ENCODE measurements around the gene ATF1. TPM values are rescaled to one million over a fixed set of nuclear protein-coding genes. Genes with fewer than 3 reads are reported as not detected.

The ATF1 gene
- total and polyA plus RNA-seq, 10 of the 15 experiments (the other 5 are each of a cell fraction or from before 2014, with no cell fraction given) = 15.4 to 92.0 (median 33.6) TPM

DNA sequence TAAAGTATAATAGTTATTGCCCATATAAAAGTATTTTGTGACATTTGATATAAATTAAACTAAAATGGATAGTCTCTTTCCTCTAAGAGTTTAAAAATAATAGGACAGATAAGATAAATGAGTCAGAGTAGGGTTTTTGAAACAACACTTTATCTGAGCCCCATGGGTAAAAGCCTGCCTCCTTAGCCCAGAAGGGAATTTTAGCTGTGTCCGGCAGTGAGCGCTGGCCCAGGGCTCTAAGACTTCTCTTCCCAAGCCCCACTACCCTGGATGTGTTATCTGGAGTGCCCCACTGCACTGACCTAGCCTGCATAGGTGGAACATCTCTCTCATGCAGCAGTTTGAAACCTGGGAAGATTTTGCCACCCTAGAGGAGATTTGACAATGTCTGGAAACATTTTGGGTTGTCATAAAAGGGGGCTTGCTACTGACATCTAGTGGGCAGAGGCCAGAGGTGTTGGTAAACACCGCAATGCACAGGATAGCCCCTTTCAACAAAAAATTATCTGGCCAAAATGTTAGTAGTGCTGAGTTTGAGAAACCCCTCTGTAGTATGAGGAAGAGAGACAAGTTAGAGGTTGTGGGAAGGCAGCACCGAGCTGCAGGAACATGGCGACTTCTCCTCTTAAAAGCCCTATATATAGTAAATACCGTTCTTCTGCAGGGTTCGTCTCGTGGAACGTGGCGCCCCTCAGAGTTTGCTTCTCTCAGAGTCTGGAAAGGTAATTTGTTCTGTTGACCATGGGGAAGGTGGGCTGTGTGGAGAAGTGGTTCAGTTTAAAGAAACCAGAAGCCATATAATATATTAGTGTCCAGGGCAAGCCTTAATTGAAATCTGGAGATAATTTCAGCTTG, 29.3 kb upstream of the ATF1 start:
- H3K4me1 ChIP-seq (ENCODE audit: control insufficient read depth, insufficient read depth, low read length) = no peaks in the 10 kb centered on the region
- no peak for DNase-seq (ENCODE audit: low read depth, low spot score)
- H3K9ac ChIP-seq (ENCODE audit: control insufficient read depth, insufficient read depth, low read length) = no peak overlapping the region
- H3K36me3 ChIP-seq (ENCODE audit: control insufficient read depth in 2 of 2, insufficient read depth in 2 of 2, low read length in 1 of 2) = peaks cover 3 to 38% of the 10 kb centered on the region in 2 experiments
- POLR2A ChIA-PET = no interaction called here
- SMC1A ChIA-PET (ENCODE audit: uncharacterized antibody, unreplicated experiment) = interaction anchor here (1.0 to 1.4 kb wide), 4 partner anchors 11 to 664 kb away, joined by 3 to 4 read pairs (median 3); no protein-coding TSS in a partner anchor
- BruUV-seq (replicated peaks) = no TSS peak
- no peak for TF ChIP-seq IKZF2 (IDR thresholded peaks at IDR 0.05)
- peak; percentile 43; the same call in 1 of the 2 replicates for TF ChIP-seq SMC3 (IDR thresholded peaks at IDR 0.05; ENCODE audit: borderline replicate concordance, low read length)
- 0 out of 2 replicates have a peak, but pooled peaks have one; percentile 38 for TF ChIP-seq YY1 (IDR thresholded peaks at IDR 0.05; ENCODE audit: low read depth, low read length)
- no peak for TF ChIP-seq PML (IDR thresholded peaks at IDR 0.05; ENCODE audit: low read length)
- no peak for TF ChIP-seq BCL11A (IDR thresholded peaks at IDR 0.05; ENCODE audit: low read depth, low read length)
- no peak for TF ChIP-seq TCF12 (IDR thresholded peaks at IDR 0.05; ENCODE audit: low read depth, low read length)
- peak; percentile 65 for TF ChIP-seq RAD21 (IDR thresholded peaks at IDR 0.05; ENCODE audit: insufficient read depth, low read depth, low read length)
- no peak for TF ChIP-seq POLR2AphosphoS5 (IDR thresholded peaks at IDR 0.05; ENCODE audit: low read length)
- TF ChIP-seq, protein P1, sequence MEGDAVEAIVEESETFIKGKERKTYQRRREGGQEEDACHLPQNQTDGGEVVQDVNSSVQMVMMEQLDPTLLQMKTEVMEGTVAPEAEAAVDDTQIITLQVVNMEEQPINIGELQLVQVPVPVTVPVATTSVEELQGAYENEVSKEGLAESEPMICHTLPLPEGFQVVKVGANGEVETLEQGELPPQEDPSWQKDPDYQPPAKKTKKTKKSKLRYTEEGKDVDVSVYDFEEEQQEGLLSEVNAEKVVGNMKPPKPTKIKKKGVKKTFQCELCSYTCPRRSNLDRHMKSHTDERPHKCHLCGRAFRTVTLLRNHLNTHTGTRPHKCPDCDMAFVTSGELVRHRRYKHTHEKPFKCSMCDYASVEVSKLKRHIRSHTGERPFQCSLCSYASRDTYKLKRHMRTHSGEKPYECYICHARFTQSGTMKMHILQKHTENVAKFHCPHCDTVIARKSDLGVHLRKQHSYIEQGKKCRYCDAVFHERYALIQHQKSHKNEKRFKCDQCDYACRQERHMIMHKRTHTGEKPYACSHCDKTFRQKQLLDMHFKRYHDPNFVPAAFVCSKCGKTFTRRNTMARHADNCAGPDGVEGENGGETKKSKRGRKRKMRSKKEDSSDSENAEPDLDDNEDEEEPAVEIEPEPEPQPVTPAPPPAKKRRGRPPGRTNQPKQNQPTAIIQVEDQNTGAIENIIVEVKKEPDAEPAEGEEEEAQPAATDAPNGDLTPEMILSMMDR (IDR thresholded peaks at IDR 0.05 in 2 of 3, conservative IDR thresholded peaks at IDR 0.05 in 1 of 3; ENCODE audit: control insufficient read depth in 2 of 3, extremely low read depth in 1 of 3, insufficient read depth in 1 of 3, low read depth in 3 of 3, low read length in 3 of 3) = peak; percentile 58 to 64 (median 63)
- no peaks in the 10 kb centered on the region for H3K27me3 ChIP-seq (replicated peaks in 1 of 2; ENCODE audit: control insufficient read depth in 2 of 2, insufficient read depth in 2 of 2, low read length in 1 of 2)
- WGBS (ENCODE audit: insufficient coverage, insufficient replicate concordance, low lambda C conversion rate, missing lambda C conversion rate) = 85% methylated on average over 10 of the region's 10 CpGs
- no peak for FAIRE-seq
- no peaks in the 10 kb centered on the region for H4K20me1 ChIP-seq (ENCODE audit: control insufficient read depth, insufficient read depth)
- intact Hi-C loops (cut with micrococcal nuclease; ENCODE audit: unreplicated experiment) (loop anchor here (2.0 kb wide), 1 partner anchor 230 kb away; the partner anchor contains the start of gene DIP2B), in situ Hi-C loops (cut with MboI) (no loop called here)
- RAD21 ChIA-PET (ENCODE audit: unreplicated experiment) = interaction anchor here (1.2 kb wide), 1 partner anchor 230 kb away, joined by 3 read pairs; the partner anchor contains the start of gene DIP2B
- no peak overlapping the region for H3K4me3 ChIP-seq
- H3K27ac ChIP-seq (ENCODE audit: control insufficient read depth, insufficient read depth) = no peak overlapping the region
- H3K9me3 ChIP-seq (replicated peaks; ENCODE audit: control insufficient read depth, insufficient read depth, low read length) = no peaks in the 10 kb centered on the region
- no peak overlapping the region for H2AFZ ChIP-seq (ENCODE audit: control insufficient read depth, low read depth, low read length)
- ATAC-seq = peak; percentile 76
- H3K79me2 ChIP-seq (ENCODE audit: control insufficient read depth, insufficient read depth, low read length) = no peaks in the 10 kb centered on the region
- no peak overlapping the region for H3K4me2 ChIP-seq (ENCODE audit: control insufficient read depth, insufficient read depth)
- CTCF ChIA-PET = interaction anchor here (0.9 to 1.8 kb wide), 8 partner anchors 9 to 230 kb away, joined by 3 to 6 read pairs (median 4); partner anchors contain the start of gene DIP2B

All from GM12878 (cell line).